Ascending aorta (tissue), 2 donors: ENCODE results near the gene DST. TPM values are rescaled to one million over a fixed set of nuclear protein-coding genes. Genes with fewer than 3 reads are reported as not detected.

Source experiments
- DNase-seq, 2 donors: peaks; one replicate each; pipeline ENCODE4 v3.0.0-alpha.2; 2019; ENCODE audit warnings: low spot score in 2 of 2
- H3K27ac ChIP-seq, 2 donors: fragments of 200-600 bp; sonication (generic); one replicate each; pipeline ENCODE4 v1.5.1; 2016 to 2017; ENCODE audit warnings: mild to moderate bottlenecking in 1 of 2
- H3K27me3 ChIP-seq: fragments of 200-600 bp; sonication (generic); one replicate; pipeline ENCODE4 v1.5.1; 2017
- H3K36me3 ChIP-seq, 2 donors: fragments of 200-600 bp; sonication (generic); one replicate each; pipeline ENCODE4 v1.5.1; 2016
- H3K4me1 ChIP-seq, 2 donors: fragments of 200-600 bp; sonication (generic); one replicate each; pipeline ENCODE4 v1.5.1; 2016 to 2017; ENCODE audit warnings: mild to moderate bottlenecking in 1 of 2
- H3K4me3 ChIP-seq, 2 donors: fragments of 200-600 bp; sonication (generic); one replicate each; pipeline ENCODE4 v1.5.1; 2016 to 2017; ENCODE audit warnings: mild to moderate bottlenecking in 1 of 2
- H3K9me3 ChIP-seq, 2 donors: fragments of 200-600 bp; sonication (generic); one replicate each; pipeline ENCODE4 v1.5.1; 2016
- intact Hi-C: fragments of 100-400 bp; cut with DNase I; formaldehyde crosslinking; loops from one replicate; pipeline ENCODE4 v1.15.1; 2023
- total RNA-seq: library from RNA; depleted of rRNA; stranded (reverse); fragments of >200 nt; gene quantifications from one replicate; pipeline ENCODE4 v1.1.0, GENCODE V29; 2016
- TF ChIP-seq, protein P1 (sequence below), 3 experiments: fragments of 200-600 bp in 2 of 3; fragments of 450-650 bp in 1 of 3; sonication (generic) in 2 of 3; IDR thresholded peaks; one replicate each; pipeline ENCODE4 v1.5.1; 2016 to 2019; ENCODE audit warnings: antibody characterized with exemption in 3 of 3, mild to moderate bottlenecking in 1 of 3, moderate library complexity in 1 of 3

The DST gene
- total RNA-seq, 1 donor from 2014 or later: 223 TPM

DNA sequence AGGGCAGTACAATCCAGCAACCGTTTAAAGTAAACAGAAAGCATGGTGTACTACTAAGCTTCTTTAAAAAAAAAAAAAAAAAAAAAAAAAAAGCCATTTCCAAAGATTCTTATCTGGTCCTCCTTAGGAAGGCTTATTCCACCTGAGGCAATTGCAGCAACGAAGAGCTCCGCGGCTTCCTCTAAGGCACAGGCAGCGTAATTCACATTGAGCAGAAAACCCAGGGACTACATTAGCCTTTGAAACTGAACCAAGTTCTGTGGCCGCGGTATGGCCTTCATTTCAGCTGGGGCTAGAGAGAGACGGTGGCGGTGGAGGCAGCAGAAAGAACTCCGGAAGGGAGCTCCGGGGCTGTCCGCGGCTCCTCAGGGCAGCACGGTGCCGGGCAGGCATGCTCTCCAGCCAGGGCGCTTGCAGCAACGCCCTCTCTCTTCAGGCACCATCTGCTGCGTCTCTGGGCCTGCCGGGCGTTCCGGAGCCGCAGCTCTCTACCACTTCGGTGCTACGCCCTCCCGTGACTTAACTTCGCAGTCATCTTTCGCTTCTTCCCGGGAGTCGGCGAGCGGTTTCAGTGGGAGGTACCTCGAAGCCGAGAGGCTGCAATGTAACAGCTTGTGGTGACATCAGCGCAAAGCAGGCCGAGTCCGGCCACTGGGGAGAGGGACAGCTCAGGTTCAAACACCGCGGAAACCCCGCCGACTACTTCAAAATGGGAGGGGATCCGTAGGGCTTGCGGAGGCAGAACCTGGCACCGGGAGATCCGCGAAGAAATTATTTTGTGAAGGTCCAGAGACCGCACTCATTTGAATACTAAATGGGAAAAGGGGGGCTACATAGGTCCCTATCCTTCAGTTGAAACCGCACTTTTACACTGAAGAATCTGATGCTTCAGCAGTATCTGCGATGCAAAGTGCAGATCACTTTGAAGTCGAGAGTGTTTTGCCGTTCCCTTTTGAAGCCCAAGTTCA lies 100.0 kb downstream of the DST start:
- TF ChIP-seq, protein P1, sequence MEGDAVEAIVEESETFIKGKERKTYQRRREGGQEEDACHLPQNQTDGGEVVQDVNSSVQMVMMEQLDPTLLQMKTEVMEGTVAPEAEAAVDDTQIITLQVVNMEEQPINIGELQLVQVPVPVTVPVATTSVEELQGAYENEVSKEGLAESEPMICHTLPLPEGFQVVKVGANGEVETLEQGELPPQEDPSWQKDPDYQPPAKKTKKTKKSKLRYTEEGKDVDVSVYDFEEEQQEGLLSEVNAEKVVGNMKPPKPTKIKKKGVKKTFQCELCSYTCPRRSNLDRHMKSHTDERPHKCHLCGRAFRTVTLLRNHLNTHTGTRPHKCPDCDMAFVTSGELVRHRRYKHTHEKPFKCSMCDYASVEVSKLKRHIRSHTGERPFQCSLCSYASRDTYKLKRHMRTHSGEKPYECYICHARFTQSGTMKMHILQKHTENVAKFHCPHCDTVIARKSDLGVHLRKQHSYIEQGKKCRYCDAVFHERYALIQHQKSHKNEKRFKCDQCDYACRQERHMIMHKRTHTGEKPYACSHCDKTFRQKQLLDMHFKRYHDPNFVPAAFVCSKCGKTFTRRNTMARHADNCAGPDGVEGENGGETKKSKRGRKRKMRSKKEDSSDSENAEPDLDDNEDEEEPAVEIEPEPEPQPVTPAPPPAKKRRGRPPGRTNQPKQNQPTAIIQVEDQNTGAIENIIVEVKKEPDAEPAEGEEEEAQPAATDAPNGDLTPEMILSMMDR (IDR thresholded peaks at IDR 0.05): peak; percentile 21 to 48 (median 38)
- peak overlapping the region; percentile 94 to 96 for H3K27ac ChIP-seq
- H3K9me3 ChIP-seq: no peaks in the 10 kb centered on the region
- peak; percentile 93 to 98 for DNase-seq
- H3K36me3 ChIP-seq: no peaks in the 10 kb centered on the region
- H3K4me3 ChIP-seq: peak overlapping the region; percentile 53 to 84
- intact Hi-C loops: loop anchor here (2.0 to 5.0 kb wide), 4 partner anchors 18 to 172 kb away; no protein-coding TSS in a partner anchor
- peaks cover 3 to 27% of the 10 kb centered on the region in 2 donors for H3K4me1 ChIP-seq
- no peaks in the 10 kb centered on the region for H3K27me3 ChIP-seq

DNA sequence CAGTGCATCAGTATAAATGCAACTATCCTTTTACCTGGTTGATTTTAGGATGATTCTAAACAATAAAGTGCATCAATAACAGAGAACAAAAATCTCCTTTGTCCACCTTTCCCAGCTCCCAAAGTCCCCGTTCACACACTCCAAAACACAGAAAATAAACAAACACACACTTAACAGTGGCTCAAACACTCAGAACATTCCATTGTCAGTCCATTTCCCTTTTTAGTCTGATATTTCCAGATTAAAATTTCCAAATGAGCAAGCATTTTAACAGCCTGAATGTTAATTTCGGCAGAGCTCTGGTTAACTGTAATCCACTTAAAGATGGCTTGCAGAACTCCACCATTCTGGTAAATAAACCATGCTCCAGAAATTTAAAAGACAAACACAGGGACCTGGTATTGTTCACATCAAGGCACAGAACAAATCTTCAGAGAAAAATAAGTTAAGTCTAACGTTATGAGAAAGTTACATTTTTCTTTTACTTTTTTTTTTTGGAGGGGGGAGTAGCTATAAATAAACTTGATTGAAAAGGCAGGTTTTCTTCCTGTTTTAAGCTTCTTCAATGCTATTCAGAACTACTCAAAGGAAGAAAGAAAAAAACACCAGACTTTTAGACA lies 100.8 kb downstream of the DST start:
- TF ChIP-seq, protein P1 (IDR thresholded peaks at IDR 0.05): no peak
- Histone ChIP-seq H3K27me3 (no peaks in the 10 kb centered on the region), H3K4me1 (peaks cover 3 to 30% of the 10 kb centered on the region in 2 donors), H3K4me3 (peak overlapping the region; percentile 53 to 84), H3K27ac (peak overlapping the region; percentile 94 to 96), H3K36me3 (no peaks in the 10 kb centered on the region), H3K9me3 (no peaks in the 10 kb centered on the region)
- DNase-seq: no peak
- intact Hi-C loops: loop anchor here (2.0 to 5.0 kb wide), 4 partner anchors 17 to 171 kb away; no protein-coding TSS in a partner anchor

DNA sequence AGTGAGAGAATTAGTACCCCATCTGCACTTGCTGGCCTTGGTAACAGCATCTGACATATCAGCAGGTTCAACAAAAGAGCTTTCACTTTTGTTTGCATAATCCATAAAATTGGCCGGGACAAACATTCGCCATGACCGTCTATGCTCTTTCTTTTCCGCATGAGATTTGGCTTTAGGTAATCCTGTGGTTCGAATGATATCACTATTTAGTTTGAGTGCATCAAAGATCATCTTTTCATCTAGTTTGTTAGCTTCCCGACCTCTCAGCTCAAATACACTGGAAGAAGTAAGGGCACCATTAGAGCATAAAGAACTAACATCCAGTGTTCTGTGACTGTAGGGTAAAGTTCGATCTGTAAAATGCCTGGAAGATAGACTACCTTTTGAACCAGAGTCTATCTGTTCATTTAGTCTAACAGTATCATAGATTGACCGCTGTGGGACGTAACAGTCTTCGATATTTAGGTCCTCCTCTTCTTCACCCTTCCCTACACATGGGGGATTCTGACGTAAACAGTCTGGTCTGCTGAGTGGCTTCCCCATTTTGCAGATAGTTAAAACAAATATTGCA lies 101.6 kb downstream of the DST start:
- Histone ChIP-seq H3K36me3 (peaks cover 0 to 7% of the 10 kb centered on the region in 2 donors), H3K4me3 (peak overlapping the region; percentile 53 to 84), H3K27me3 (no peaks in the 10 kb centered on the region), H3K4me1 (peaks cover 3 to 32% of the 10 kb centered on the region in 2 donors), H3K9me3 (no peaks in the 10 kb centered on the region), H3K27ac (peak overlapping the region; percentile 94 to 96)
- DNase-seq: no peak
- intact Hi-C loops: loop anchor here (5.0 kb wide), 1 partner anchor 34 kb away; no protein-coding TSS in a partner anchor
- TF ChIP-seq, protein P1 (IDR thresholded peaks at IDR 0.05): no peak

- TF ChIP-seq, protein P1 (IDR thresholded peaks at IDR 0.05): no peak
- Histone ChIP-seq H3K36me3 (peaks cover 0 to 13% of the 10 kb centered on the region in 2 donors), H3K4me3 (peak overlapping the region; percentile 53 to 84), H3K9me3 (no peaks in the 10 kb centered on the region), H3K4me1 (peaks cover 3 to 37% of the 10 kb centered on the region in 2 donors), H3K27ac (peak overlapping the region; percentile 94 to 96), H3K27me3 (no peaks in the 10 kb centered on the region)
- intact Hi-C loops: loop anchor here (5.0 kb wide), 1 partner anchor 33 kb away; no protein-coding TSS in a partner anchor
- DNase-seq: no peak
Measured at GRCh38 chr6:56540232-56541029, 102.3 kb downstream of the DST start.
